Measurements from ENCODE around the gene LAMA3. TPM values are rescaled to one million over a fixed set of nuclear protein-coding genes. Genes with fewer than 3 reads are reported as not detected.

LAMA3 gene
- total RNA-seq, 3 donors from 2014 or later (not counting 1 experiment from before 2014, with no cell fraction given): not detected

GRCh38 chr18:23902396-23902795 is 213.1 kb downstream of the LAMA3 start:
- H3K27ac ChIP-seq (ENCODE audit: low read length): no peak overlapping the region
- no peak overlapping the region for H3K27ac Mint-ChIP-seq
- no peak overlapping the region for H3K4me3 ChIP-seq (ENCODE audit: low read length)
- no peaks in the 10 kb centered on the region for H3K36me3 ChIP-seq (ENCODE audit: control insufficient read depth, insufficient read depth, low read length)
- intact Hi-C loops (cut with micrococcal nuclease): no loop called here
- H3K27me3 ChIP-seq (ENCODE audit: control insufficient read depth, insufficient read depth, low read length): no peaks in the 10 kb centered on the region
- peaks cover 2 to 8% of the 10 kb centered on the region in 2 donors for H3K27me3 Mint-ChIP-seq (ENCODE audit: low read depth in 2 of 2)
- DNase-seq (no peak), ATAC-seq (no peak)
- H3K4me1 Mint-ChIP-seq: peaks cover 6% of the 10 kb centered on the region in 2 donors
- no peaks in the 10 kb centered on the region for H3K4me1 ChIP-seq (ENCODE audit: control insufficient read depth, insufficient read depth, low read length)
- no peaks in the 10 kb centered on the region for H3K9me3 ChIP-seq (ENCODE audit: control insufficient read depth, insufficient read depth, low read length)
- TF ChIP-seq CTCF (IDR thresholded peaks at IDR 0.05): no peak
- WGBS (ENCODE audit: insufficient coverage): 100% methylated on average over 2 of the region's 2 CpGs
- no peaks in the 10 kb centered on the region for H3K36me3 Mint-ChIP-seq
- H3K4me3 Mint-ChIP-seq: no peak overlapping the region
- no peaks in the 10 kb centered on the region for H3K9me3 Mint-ChIP-seq

- H3K27me3 ChIP-seq (ENCODE audit: control insufficient read depth, insufficient read depth, low read length): no peaks in the 10 kb centered on the region
- Mint-ChIP-seq H3K27ac (no peak overlapping the region), H3K4me3 (no peak overlapping the region), H3K27me3 (ENCODE audit: low read depth in 2 of 2) (peaks cover 2 to 8% of the 10 kb centered on the region in 2 donors), H3K36me3 (no peaks in the 10 kb centered on the region), H3K4me1 (peaks cover 6% of the 10 kb centered on the region in 2 donors), H3K9me3 (no peaks in the 10 kb centered on the region)
- ATAC-seq (no peak), DNase-seq (no peak)
- intact Hi-C loops (cut with micrococcal nuclease): no loop called here
- no peak overlapping the region for H3K27ac ChIP-seq (ENCODE audit: low read length)
- no peaks in the 10 kb centered on the region for H3K9me3 ChIP-seq (ENCODE audit: control insufficient read depth, insufficient read depth, low read length)
- no peak overlapping the region for H3K4me3 ChIP-seq (ENCODE audit: low read length)
- TF ChIP-seq CTCF (IDR thresholded peaks at IDR 0.05): no peak
- no peaks in the 10 kb centered on the region for H3K4me1 ChIP-seq (ENCODE audit: control insufficient read depth, insufficient read depth, low read length)
- H3K36me3 ChIP-seq (ENCODE audit: control insufficient read depth, insufficient read depth, low read length): no peaks in the 10 kb centered on the region
- 91% methylated on average over 7 of the region's 7 CpGs for WGBS (ENCODE audit: insufficient coverage)
These were observed 214.7 kb downstream of the LAMA3 start for GRCh38 chr18:23903971-23904370.

GRCh38 chr18:23906658-23907057 is 217.4 kb downstream of the LAMA3 start:
- H3K4me3 ChIP-seq (ENCODE audit: low read length): no peak overlapping the region
- no peak overlapping the region for H3K27ac ChIP-seq (ENCODE audit: low read length)
- no peak for ATAC-seq
- no peak for TF ChIP-seq CTCF (IDR thresholded peaks at IDR 0.05)
- Mint-ChIP-seq H3K27ac (no peak overlapping the region), H3K9me3 (no peaks in the 10 kb centered on the region), H3K27me3 (ENCODE audit: low read depth in 2 of 2) (no peaks in the 10 kb centered on the region), H3K4me1 (peaks cover 8 to 9% of the 10 kb centered on the region in 2 donors), H3K36me3 (no peaks in the 10 kb centered on the region), H3K4me3 (no peak overlapping the region)
- DNase-seq: no peak
- intact Hi-C loops (cut with micrococcal nuclease): no loop called here
- 85% methylated on average over 2 of the region's 2 CpGs for WGBS (ENCODE audit: insufficient coverage)
- no peaks in the 10 kb centered on the region for H3K9me3 ChIP-seq (ENCODE audit: control insufficient read depth, insufficient read depth, low read length)
- H3K27me3 ChIP-seq (ENCODE audit: control insufficient read depth, insufficient read depth, low read length): no peaks in the 10 kb centered on the region
- H3K36me3 ChIP-seq (ENCODE audit: control insufficient read depth, insufficient read depth, low read length): no peaks in the 10 kb centered on the region
- H3K4me1 ChIP-seq (ENCODE audit: control insufficient read depth, insufficient read depth, low read length): no peaks in the 10 kb centered on the region

DNA sequence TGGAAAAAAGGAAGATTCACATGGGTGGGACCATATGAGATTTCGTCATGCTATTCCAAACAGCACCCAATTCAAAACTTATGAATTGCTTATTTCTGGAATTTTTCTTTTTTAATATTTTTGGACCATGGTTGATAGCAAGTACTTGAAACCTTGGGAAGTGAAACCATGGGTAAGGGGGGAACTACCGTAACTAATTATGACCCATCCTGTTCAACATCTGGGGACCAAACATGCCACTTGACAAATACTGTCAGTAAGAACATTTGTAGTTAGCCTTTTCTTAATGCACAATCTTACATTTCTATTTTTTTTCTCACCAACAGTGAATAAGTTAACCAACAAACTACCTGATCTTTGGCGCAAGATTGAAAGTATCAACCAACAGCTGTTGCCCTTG is 219.6 kb downstream of the LAMA3 start:
- Histone ChIP-seq H3K27me3 (ENCODE audit: control insufficient read depth, insufficient read depth, low read length) (no peaks in the 10 kb centered on the region), H3K36me3 (ENCODE audit: control insufficient read depth, insufficient read depth, low read length) (no peaks in the 10 kb centered on the region), H3K4me1 (ENCODE audit: control insufficient read depth, insufficient read depth, low read length) (no peaks in the 10 kb centered on the region), H3K9me3 (ENCODE audit: control insufficient read depth, insufficient read depth, low read length) (no peaks in the 10 kb centered on the region), H3K4me3 (ENCODE audit: low read length) (no peak overlapping the region), H3K27ac (ENCODE audit: low read length) (no peak overlapping the region)
- no peak for TF ChIP-seq CTCF (IDR thresholded peaks at IDR 0.05)
- intact Hi-C loops (cut with micrococcal nuclease): no loop called here
- Mint-ChIP-seq H3K36me3 (no peaks in the 10 kb centered on the region), H3K4me3 (no peak overlapping the region), H3K27me3 (ENCODE audit: low read depth in 2 of 2) (no peaks in the 10 kb centered on the region), H3K9me3 (no peaks in the 10 kb centered on the region), H3K4me1 (peaks cover 8 to 9% of the 10 kb centered on the region in 2 donors), H3K27ac (no peak overlapping the region)
- 88% methylated on average over 2 of the region's 3 CpGs for WGBS (ENCODE audit: insufficient coverage)
- ATAC-seq: no peak
- DNase-seq: no peak

Data from natural killer cell (primary cell).